Stomach (tissue), 9 donors: Measurements from ENCODE around the gene IFRD2. TPM values are rescaled to one million over a fixed set of nuclear protein-coding genes. Genes with fewer than 3 reads are reported as not detected.

Experiments
- DNase-seq, 2 donors: peaks; one replicate each; pipeline versions ENCODE4 v3.0.0 to v3.0.0-alpha.2; 2013 to 2019
- H3K27ac ChIP-seq, 5 donors: fragments of 200-600 bp in 4 of 5; sonication (generic) in 4 of 5; one replicate each; pipeline ENCODE4 v1.5.1; 2013 to 2019; ENCODE audit warnings: mild to moderate bottlenecking in 1 of 5, moderate library complexity in 1 of 5
- H3K27me3 ChIP-seq, 3 donors: fragments of 200-600 bp; sonication (generic); one replicate each; pipeline ENCODE4 v1.5.1; 2017 to 2019; ENCODE audit warnings: mixed run types in 1 of 3
- H3K36me3 ChIP-seq, 4 donors: fragments of 200-600 bp; sonication (generic); 1 replicate in 3 of 4; 2 replicates in 1 of 4; pipeline ENCODE4 v1.5.1; 2016 to 2019
- H3K4me1 ChIP-seq, 4 donors: fragments of 200-600 bp; sonication (generic); one replicate each; pipeline ENCODE4 v1.5.1; 2016 to 2019
- H3K4me3 ChIP-seq, 4 donors: fragments of 200-600 bp; sonication (generic) in 3 of 4; one replicate each; pipeline ENCODE4 v1.5.1; 2016 to 2019; ENCODE audit warnings: mild to moderate bottlenecking in 1 of 4
- H3K9me3 ChIP-seq, 4 donors: fragments of 200-600 bp; sonication (generic); one replicate each; pipeline ENCODE4 v1.5.1; 2016 to 2019
- EP300 ChIP-seq: sonication (generic); formaldehyde crosslinking; IDR thresholded peaks from one replicate; pipeline ENCODE4 v1.6.1; 2017; ENCODE audit warnings: antibody characterized with exemption
- POLR2A ChIP-seq, 4 donors: fragments of 450-650 bp; IDR thresholded peaks; one replicate each; pipeline ENCODE4 v1.6.1; 2016; ENCODE audit warnings: antibody characterized with exemption in 4 of 4, control low read depth in 2 of 4, mild to moderate bottlenecking in 1 of 4, moderate library complexity in 1 of 4
- POLR2AphosphoS5 ChIP-seq, 3 donors: sonication (generic); formaldehyde crosslinking; IDR thresholded peaks; one replicate each; pipeline ENCODE4 v1.6.1; 2016; ENCODE audit warnings: antibody characterized with exemption in 3 of 3
- WGBS, 5 donors: extraction: QIAGEN DNeasy Blood & Tissue Kit in 3 of 5; methylation state at CpG; one replicate each; pipeline versions ENCODE4 v1.1.5 to v1.1.7; 2013 to 2018; 5-methylcytosine and 5-hydroxymethylcytosine counted together
- intact Hi-C: fragments of 100-400 bp; cut with DNase I; formaldehyde crosslinking; loops from one replicate; pipeline ENCODE4 v1.15.1; 2023; ENCODE audit warnings: low total_unique reads
- polyA plus RNA-seq, 3 donors: library from polyadenylated mRNA; stranded (reverse); fragments of 200-250 nt; gene quantifications; one replicate each; pipeline ENCODE4 v1.2.3, GENCODE V29; 2013
- total RNA-seq, 5 donors: library from RNA; depleted of rRNA; stranded (reverse); fragments of >200 nt; gene quantifications; one replicate each; pipeline versions ENCODE4 v1.1.0 to v1.2.3, GENCODE V29; 2014 to 2016
- TF ChIP-seq, protein P1 (sequence below), 7 experiments: fragments of 450-650 bp in 4 of 7; fragments of 200-600 bp in 3 of 7; sonication (generic) in 3 of 7; IDR thresholded peaks; one replicate each; pipeline ENCODE4 v1.5.1; 2016 to 2019; ENCODE audit warnings: antibody characterized with exemption in 7 of 7, control low read depth in 2 of 7, mild to moderate bottlenecking in 1 of 7
- donor health status: healthy with polysubstance abuse.
- donor health status: Bipolar disorder and iron deficiency.
- donor health status: healthy.

IFRD2 gene
- total and polyA plus RNA-seq, 8 donors, result 69.9 to 254 (median 113) TPM

DNA sequence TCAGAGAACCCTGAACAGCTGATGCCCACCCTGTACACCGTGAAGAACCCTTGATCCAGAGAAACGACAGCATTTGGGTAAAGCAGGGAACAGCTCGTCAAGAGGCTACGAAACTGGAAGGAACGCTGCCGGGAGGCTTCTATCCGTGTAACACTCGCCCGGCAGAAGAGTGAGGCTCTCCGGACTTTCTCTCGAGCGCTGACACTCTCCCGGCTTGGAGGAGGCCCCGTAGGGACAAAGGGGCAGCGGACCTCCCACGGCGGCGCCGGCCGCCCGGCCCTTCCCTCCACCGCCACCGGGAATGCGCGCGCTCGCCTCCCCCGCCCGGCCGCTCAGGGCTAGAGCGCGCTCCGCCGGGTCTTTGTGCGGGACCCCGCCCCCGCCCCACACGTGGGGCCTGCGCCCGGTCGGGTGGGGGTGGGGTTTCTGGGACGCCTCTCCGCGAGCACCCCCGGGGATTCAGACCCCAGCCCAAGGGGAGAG is 28.7 kb upstream of the IFRD2 start:
- H3K4me3 ChIP-seq, result peak overlapping the region; percentile 82 to 92 (median 86)
- 0 to 2% (median 1%) methylated on average over 23 to 45 of the region's 45 CpGs for WGBS, 5 donors
- peaks cover 66 to 92% (median 81%) of the 10 kb centered on the region in 4 donors for H3K4me1 ChIP-seq
- intact Hi-C loops, result no loop called here
- no peaks in the 10 kb centered on the region for H3K27me3 ChIP-seq
- H3K36me3 ChIP-seq, result peaks cover 18 to 44% (median 41%) of the 10 kb centered on the region in 4 donors
- peak; percentile 81 to 95 for DNase-seq
- H3K9me3 ChIP-seq, result no peaks in the 10 kb centered on the region
- peak in 1 of 3 donors; percentile 43 for TF ChIP-seq POLR2AphosphoS5 (IDR thresholded peaks at IDR 0.05)
- TF ChIP-seq EP300, result no peak
- TF ChIP-seq POLR2A (IDR thresholded peaks at IDR 0.05), result no peak
- TF ChIP-seq, protein P1, sequence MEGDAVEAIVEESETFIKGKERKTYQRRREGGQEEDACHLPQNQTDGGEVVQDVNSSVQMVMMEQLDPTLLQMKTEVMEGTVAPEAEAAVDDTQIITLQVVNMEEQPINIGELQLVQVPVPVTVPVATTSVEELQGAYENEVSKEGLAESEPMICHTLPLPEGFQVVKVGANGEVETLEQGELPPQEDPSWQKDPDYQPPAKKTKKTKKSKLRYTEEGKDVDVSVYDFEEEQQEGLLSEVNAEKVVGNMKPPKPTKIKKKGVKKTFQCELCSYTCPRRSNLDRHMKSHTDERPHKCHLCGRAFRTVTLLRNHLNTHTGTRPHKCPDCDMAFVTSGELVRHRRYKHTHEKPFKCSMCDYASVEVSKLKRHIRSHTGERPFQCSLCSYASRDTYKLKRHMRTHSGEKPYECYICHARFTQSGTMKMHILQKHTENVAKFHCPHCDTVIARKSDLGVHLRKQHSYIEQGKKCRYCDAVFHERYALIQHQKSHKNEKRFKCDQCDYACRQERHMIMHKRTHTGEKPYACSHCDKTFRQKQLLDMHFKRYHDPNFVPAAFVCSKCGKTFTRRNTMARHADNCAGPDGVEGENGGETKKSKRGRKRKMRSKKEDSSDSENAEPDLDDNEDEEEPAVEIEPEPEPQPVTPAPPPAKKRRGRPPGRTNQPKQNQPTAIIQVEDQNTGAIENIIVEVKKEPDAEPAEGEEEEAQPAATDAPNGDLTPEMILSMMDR (IDR thresholded peaks at IDR 0.05), result no peak
- H3K27ac ChIP-seq, result peak overlapping the region; percentile 91 to 96 (median 95)

DNA sequence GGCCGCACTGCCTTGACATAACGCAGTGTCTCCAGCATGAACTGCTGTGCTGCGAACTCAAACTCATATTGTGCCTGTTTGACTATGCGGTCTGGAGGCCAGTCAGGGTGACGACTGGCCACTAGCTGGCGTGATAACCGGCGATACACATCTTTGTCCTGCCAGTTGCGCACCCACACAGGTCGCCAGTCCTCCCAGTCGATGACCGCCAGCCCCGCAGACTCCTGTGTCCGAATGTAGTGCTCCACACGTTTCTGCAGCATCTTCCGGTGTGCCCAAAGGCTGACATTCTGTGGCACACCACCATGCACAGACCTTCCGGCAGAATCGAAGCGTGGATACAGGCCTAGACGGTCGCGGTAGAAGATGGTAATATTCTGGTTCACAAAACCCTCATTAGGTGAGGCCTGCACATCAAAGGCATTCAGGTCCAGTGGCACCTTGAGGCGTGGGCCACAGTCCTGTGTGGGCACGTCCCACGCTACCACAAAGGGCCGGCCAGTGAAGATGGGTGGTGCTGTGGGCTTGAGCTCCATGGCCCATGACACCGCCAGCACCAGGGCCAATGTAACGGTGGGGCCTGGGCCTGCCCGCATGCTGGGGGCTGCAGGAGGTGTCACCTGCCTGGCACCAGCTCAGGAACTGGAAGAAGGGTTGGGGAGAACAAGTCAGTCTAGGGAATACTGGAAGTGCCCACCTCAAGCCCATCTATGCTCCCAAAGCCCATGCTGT is 27.8 kb upstream of the IFRD2 start:
- Histone ChIP-seq H3K4me3 (peak overlapping the region; percentile 82 to 92 (median 86)), H3K36me3 (peaks cover 12 to 44% (median 39%) of the 10 kb centered on the region in 4 donors), H3K9me3 (no peaks in the 10 kb centered on the region), H3K27me3 (no peaks in the 10 kb centered on the region), H3K4me1 (peaks cover 66 to 92% (median 86%) of the 10 kb centered on the region in 4 donors), H3K27ac (peak overlapping the region; percentile 91 to 96 (median 95))
- no peak for DNase-seq
- 66 to 74% (median 71%) methylated on average over 18 to 29 of the region's 29 CpGs for WGBS, 5 donors
- intact Hi-C loops, result no loop called here
- TF ChIP-seq, protein P1 (IDR thresholded peaks at IDR 0.05), result no peak
- TF ChIP-seq EP300 (no peak), POLR2AphosphoS5 (IDR thresholded peaks at IDR 0.05) (no peak), POLR2A (IDR thresholded peaks at IDR 0.05) (no peak)

DNA sequence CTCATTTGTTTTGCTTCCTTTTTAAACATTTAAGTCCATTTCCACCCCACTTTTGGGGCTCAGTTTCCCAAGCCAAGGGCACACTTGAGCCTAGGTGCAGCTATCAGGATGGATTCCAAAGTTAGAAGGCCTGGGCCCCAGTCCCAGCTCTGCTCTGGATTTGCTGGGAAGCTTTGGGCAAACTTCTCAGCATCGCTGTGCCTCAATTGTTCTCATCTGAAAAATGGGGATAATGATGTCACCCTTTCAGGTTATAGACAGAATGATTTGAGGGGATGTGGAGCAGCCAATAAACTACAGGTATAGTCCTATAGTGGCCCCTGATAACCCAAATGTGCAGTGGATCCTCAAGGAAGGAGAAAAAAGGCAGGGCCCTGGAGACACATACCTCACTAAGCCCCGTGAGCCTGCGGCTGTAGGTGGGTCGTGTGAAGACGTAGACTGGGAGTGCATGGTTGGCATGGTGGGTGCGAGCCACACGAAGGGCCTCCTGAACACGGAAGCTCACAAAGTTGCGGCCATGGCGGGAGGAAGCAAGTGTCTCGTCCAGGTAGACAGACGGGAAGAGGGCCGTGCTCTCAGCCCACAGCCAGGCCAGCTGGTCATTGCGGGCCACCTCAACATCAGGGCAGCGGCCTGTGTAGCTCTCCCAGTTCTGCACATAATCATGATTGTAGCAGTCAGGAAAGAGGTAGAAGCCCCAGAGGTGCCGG is 27.1 kb upstream of the IFRD2 start:
- no peaks in the 10 kb centered on the region for H3K27me3 ChIP-seq
- peaks cover 12 to 44% (median 40%) of the 10 kb centered on the region in 4 donors for H3K36me3 ChIP-seq
- no peaks in the 10 kb centered on the region for H3K9me3 ChIP-seq
- peak overlapping the region; percentile 25 to 95 (median 82) for H3K27ac ChIP-seq
- H3K4me3 ChIP-seq, result peak overlapping the region; percentile 13 to 88 (median 82)
- TF ChIP-seq, protein P1 (IDR thresholded peaks at IDR 0.05), result no peak
- no peak for TF ChIP-seq POLR2AphosphoS5 (IDR thresholded peaks at IDR 0.05)
- no peak for TF ChIP-seq EP300
- TF ChIP-seq POLR2A (IDR thresholded peaks at IDR 0.05), result no peak
- H3K4me1 ChIP-seq, result peaks cover 66 to 92% (median 86%) of the 10 kb centered on the region in 4 donors
- DNase-seq, result no peak
- 89 to 92% (median 90%) methylated on average over 15 to 16 of the region's 16 CpGs for WGBS, 5 donors
- intact Hi-C loops, result no loop called here

DNA sequence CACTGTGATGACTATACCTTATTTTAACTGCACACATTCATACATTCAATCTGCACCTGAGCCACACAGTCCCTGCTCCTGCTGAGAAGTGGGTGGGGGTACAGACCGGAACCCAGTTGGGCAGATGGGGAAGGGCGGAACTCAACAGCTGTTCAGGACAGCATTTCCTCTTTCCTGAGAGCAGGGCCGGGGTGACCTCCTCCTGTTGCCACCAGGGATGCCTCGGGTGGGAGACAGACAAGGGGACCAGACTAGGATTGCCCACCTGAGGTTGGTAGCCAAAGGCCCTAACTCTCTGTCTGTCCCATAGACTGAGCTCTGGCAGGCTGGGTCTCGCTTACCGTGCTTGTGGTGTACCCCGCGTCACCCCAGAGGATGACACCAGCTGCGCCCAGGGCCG is 26.4 kb upstream of the IFRD2 start:
- Histone ChIP-seq H3K9me3 (no peaks in the 10 kb centered on the region), H3K4me3 (peak overlapping the region in 3 of 4 donors; percentile 13 to 88 (median 82)), H3K4me1 (peaks cover 67 to 92% (median 85%) of the 10 kb centered on the region in 4 donors), H3K36me3 (peaks cover 12 to 44% (median 40%) of the 10 kb centered on the region in 4 donors), H3K27ac (peak overlapping the region; percentile 71 to 95 (median 82)), H3K27me3 (no peaks in the 10 kb centered on the region)
- WGBS, 5 donors, result 72 to 85% (median 75%) methylated on average over 8 to 10 of the region's 10 CpGs
- no peak for DNase-seq
- intact Hi-C loops, result no loop called here
- TF ChIP-seq POLR2AphosphoS5 (IDR thresholded peaks at IDR 0.05) (no peak), EP300 (no peak), POLR2A (IDR thresholded peaks at IDR 0.05) (no peak)
- TF ChIP-seq, protein P1 (IDR thresholded peaks at IDR 0.05), result no peak
